GM12878 (cell line): ENCODE data around the gene TTLL11. TPM values are rescaled to one million over a fixed set of nuclear protein-coding genes. Genes with fewer than 3 reads are reported as not detected.

Source experiments
- ATAC-seq: fragments of 200-7000 bp; cut with Tn5 transposase; 3 replicates; pipeline ENCODE4 v1.9.1; 2020; ENCODE audit warnings: mild to moderate bottlenecking, moderate library complexity
- BruUV-seq: library from RNA; stranded (reverse); fragments of 400-500 nt; replicated peaks from 2 replicates; lab custom pipeline; 2021; lab: Mats Ljungman, UMichigan
- CTCF ChIA-PET: fragments of 300-600 bp; sonication (Branson Sonifier 250); formaldehyde crosslinking; extraction: SDS; loops from one replicate; lab custom pipeline; 2021; ENCODE audit warnings: inconsistent platforms; lab: Yijun Ruan, JAX
- POLR2A ChIA-PET: fragments of 350-600 bp; formaldehyde crosslinking; extraction: SDS; loops from one replicate; lab custom pipeline; 2021; ENCODE audit warnings: inconsistent platforms; lab: Charles Lee
- RAD21 ChIA-PET: fragments of 300-600 bp; sonication (Branson Sonifier 250); formaldehyde crosslinking; loops from one replicate; lab custom pipeline; 2023; ENCODE audit warnings: antibody characterized with exemption; ENCODE audit not compliant: unreplicated experiment; lab: Charles Lee
- SMC1A ChIA-PET: fragments of 300-600 bp; sonication (Branson Sonifier 250); formaldehyde crosslinking; loops from one replicate; lab custom pipeline; 2023; ENCODE audit not compliant: unreplicated experiment, uncharacterized antibody; lab: Charles Lee
- DNase-seq: peaks from one replicate; pipeline ENCODE4 v3.0.0-alpha.2; 2011; ENCODE audit warnings: low read depth, low spot score
- FAIRE-seq: peaks from 3 replicates; lab custom pipeline; 2011; peaks lifted over from hg19 to GRCh38; lab: Jason Lieb, UNC
- H2AFZ ChIP-seq: 2 replicates; pipeline ENCODE4 v1.6.0; 2011; ENCODE audit warnings: low read depth, low read length, control low read depth; ENCODE audit not compliant: control insufficient read depth
- H3K27ac ChIP-seq: 2 replicates; pipeline ENCODE4 v1.5.1; 2011; ENCODE audit warnings: control low read depth; ENCODE audit not compliant: control insufficient read depth, insufficient read depth
- H3K27me3 ChIP-seq, 2 experiments: replicated peaks in 1 of 2; 2 replicates each; pipeline versions ENCODE4 v1.6.0 to v1.6.1; 2011; ENCODE audit warnings: low read length in 1 of 2; ENCODE audit not compliant: control insufficient read depth in 2 of 2, insufficient read depth in 2 of 2
- H3K36me3 ChIP-seq, 2 experiments: 2 replicates each; pipeline ENCODE4 v1.5.1; 2011; ENCODE audit warnings: low read length in 1 of 2; ENCODE audit not compliant: control insufficient read depth in 2 of 2, insufficient read depth in 2 of 2
- H3K4me1 ChIP-seq: 2 replicates; pipeline ENCODE4 v1.6.1; 2011; ENCODE audit warnings: mild to moderate bottlenecking, low read length, moderate library complexity, mixed read lengths; ENCODE audit not compliant: control insufficient read depth, insufficient read depth
- H3K4me2 ChIP-seq: 2 replicates; pipeline ENCODE4 v1.6.0; 2011; ENCODE audit warnings: control low read depth; ENCODE audit not compliant: control insufficient read depth, insufficient read depth
- H3K4me3 ChIP-seq: fragments of 200-600 bp; sonication (generic); 2 replicates; pipeline ENCODE4 v1.5.1; 2016
- H3K79me2 ChIP-seq: 2 replicates; pipeline ENCODE4 v1.6.0; 2011; ENCODE audit warnings: low read length; ENCODE audit not compliant: control insufficient read depth, insufficient read depth
- H3K9ac ChIP-seq: 2 replicates; pipeline ENCODE4 v1.8.0; 2011; ENCODE audit warnings: low read length, control low read depth, mixed read lengths; ENCODE audit not compliant: control insufficient read depth, insufficient read depth
- H3K9me3 ChIP-seq: replicated peaks from 3 replicates; pipeline ENCODE4 v1.5.1; 2011; ENCODE audit warnings: mild to moderate bottlenecking, low read length; ENCODE audit not compliant: control insufficient read depth, insufficient read depth
- H4K20me1 ChIP-seq: 2 replicates; pipeline ENCODE4 v1.6.0; 2011; ENCODE audit not compliant: control insufficient read depth, insufficient read depth
- FOXK2 ChIP-seq: fragments of 450-650 bp; IDR thresholded peaks from 2 replicates; pipeline ENCODE4 v1.6.1; 2017; ENCODE audit warnings: mild to moderate bottlenecking, moderate library complexity
- GABPA ChIP-seq: IDR thresholded peaks from 2 replicates; pipeline ENCODE4 v1.6.1; 2014; ENCODE audit warnings: antibody characterized with exemption, low read depth, mild to moderate bottlenecking, inconsistent platforms
- MTA2 ChIP-seq: fragments of 450-650 bp; IDR thresholded peaks from 2 replicates; pipeline ENCODE4 v1.6.1; 2016; ENCODE audit warnings: low read depth, mild to moderate bottlenecking, moderate library complexity
- SMC3 ChIP-seq: IDR thresholded peaks from 2 replicates; pipeline ENCODE4 v1.6.1; 2011; ENCODE audit warnings: low read length, improper control_type of control experiment, borderline replicate concordance
- SUZ12 ChIP-seq: fragments of 200-600 bp; sonication (generic); IDR thresholded peaks from one replicate; pipeline ENCODE4 v1.6.1; 2018; ENCODE audit warnings: antibody characterized with exemption, mild to moderate bottlenecking; ENCODE audit not compliant: unreplicated experiment
- TARDBP ChIP-seq: IDR thresholded peaks from 2 replicates; pipeline ENCODE4 v1.6.1; 2016; ENCODE audit warnings: borderline replicate concordance
- TCF3 ChIP-seq: IDR thresholded peaks from 2 replicates; pipeline ENCODE4 v1.6.1; 2012; ENCODE audit warnings: low read depth, mild to moderate bottlenecking, low read length, borderline replicate concordance; ENCODE audit not compliant: insufficient read depth
- ZNF622 ChIP-seq: fragments of 450-650 bp; IDR thresholded peaks from 2 replicates; pipeline ENCODE4 v1.6.1; 2017; ENCODE audit warnings: mild to moderate bottlenecking, inconsistent platforms
- WGBS: methylation state at CpG from one replicate; pipeline ENCODE4 v1.1.6; 2016; ENCODE audit warnings: low lambda C conversion rate; ENCODE audit not compliant: insufficient replicate concordance, insufficient coverage; ENCODE audit errors: missing lambda C conversion rate; 5-methylcytosine and 5-hydroxymethylcytosine counted together
- in situ Hi-C: fragments of 300-500 bp; cut with MboI; formaldehyde crosslinking; loops from 9 replicates; pipeline ENCODE4 v1.14.3; 2018; ENCODE audit warnings: mixed read lengths
- intact Hi-C: fragments of 100-400 bp; cut with micrococcal nuclease; formaldehyde crosslinking; loops from one replicate; pipeline ENCODE4 v1.14.2; 2022; ENCODE audit not compliant: unreplicated experiment
- polyA plus RNA-seq, 11 experiments: library from polyadenylated mRNA; depleted of rRNA in 4 of 11; unstranded in 6 of 11; stranded (reverse) in 5 of 11; fragments of >200 nt; fragmentation: Nextera tagmentation in 4 of 11; fragmentation: Illumina TruSeq in 1 of 11; extraction: Ambion mirVana in 4 of 11; extraction: Trizol in 1 of 11; gene quantifications; 1 replicate in 1 of 11; 2 replicates in 10 of 11; pipeline versions ENCODE4 v1.2.1 to v1.2.3, GENCODE V29; 2011 to 2016; ENCODE audit warnings: inconsistent platforms in 2 of 11, missing spikeins in 2 of 11, low read depth in 1 of 11
- total RNA-seq, 4 experiments: library from RNA; depleted of rRNA in 3 of 4; stranded (reverse); fragments of >200 nt in 3 of 4; fragmentation: Illumina TruSeq in 1 of 4; extraction: Trizol in 1 of 4; gene quantifications; 2 replicates each; pipeline versions ENCODE4 v1.2.1 to v1.2.3, GENCODE V29; 2013 to 2021

The TTLL11 gene
- total and polyA plus RNA-seq, 10 of the 15 experiments (the other 5 are each of a cell fraction or from before 2014, with no cell fraction given), result 1.2 to 3.7 (median 2.9) TPM

DNA sequence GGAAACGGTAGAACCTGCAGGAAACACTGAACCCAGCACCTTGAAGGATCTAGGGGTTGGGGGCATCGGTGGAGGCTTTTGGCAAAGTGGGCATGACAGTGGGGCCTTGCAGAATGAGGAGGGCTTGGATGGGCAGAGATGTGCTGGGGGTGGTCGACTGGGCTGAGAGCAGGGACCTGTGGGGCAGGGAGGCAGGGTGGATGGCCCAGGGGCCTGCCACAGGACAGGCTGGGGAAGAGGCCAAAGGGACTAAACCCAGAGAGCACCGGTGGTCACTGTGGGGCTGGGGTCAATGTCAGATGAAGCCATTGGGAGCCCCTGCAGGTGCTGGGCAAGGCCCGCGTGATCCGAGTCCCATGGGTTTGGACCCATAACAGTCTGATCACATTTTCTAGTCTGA, 266.4 kb downstream of the TTLL11 start (continued):
- TF ChIP-seq SMC3 (no peak), ZNF622 (no peak), TCF3 (no peak), TARDBP (no peak), MTA2 (no peak)

GRCh38 chr9:121825031-121825691, 267.9 kb downstream of the TTLL11 start:
- RAD21 ChIA-PET, result no interaction called here
- peak; percentile 13 for FAIRE-seq
- H3K4me2 ChIP-seq, result no peak overlapping the region
- CTCF ChIA-PET, result no interaction called here
- intact Hi-C loops (no loop called here), in situ Hi-C loops (no loop called here)
- H2AFZ ChIP-seq, result no peak overlapping the region
- WGBS, result 49% methylated on average over 12 of the region's 12 CpGs
- H3K9ac ChIP-seq, result no peak overlapping the region
- H3K79me2 ChIP-seq, result no peaks in the 10 kb centered on the region
- H3K36me3 ChIP-seq, result no peaks in the 10 kb centered on the region
- H3K27ac ChIP-seq, result no peak overlapping the region
- no peaks in the 10 kb centered on the region for H3K4me1 ChIP-seq
- no peaks in the 10 kb centered on the region; a peak in 1 of 4 replicates for H3K27me3 ChIP-seq
- POLR2A ChIA-PET, result interaction anchor here (0.9 kb wide), 1 partner anchor 618 kb away, joined by 3 read pairs; no protein-coding TSS in a partner anchor
- no peaks in the 10 kb centered on the region for H3K9me3 ChIP-seq
- no peak for ATAC-seq
- no peaks in the 10 kb centered on the region for H4K20me1 ChIP-seq
- BruUV-seq, result no TSS peak
- SMC1A ChIA-PET, result no interaction called here
- no peak for DNase-seq
- TF ChIP-seq FOXK2 (no peak), GABPA (no peak), SUZ12 (no peak)
- no peak overlapping the region for H3K4me3 ChIP-seq
